ENCODE results near the gene LAMA5.
"Not testable (repeated sequence)": the region's sequence is repeated elsewhere in the genome, so short reads cannot be mapped to it uniquely, and the experiment has no call there.

LAMA5 gene

DNA sequence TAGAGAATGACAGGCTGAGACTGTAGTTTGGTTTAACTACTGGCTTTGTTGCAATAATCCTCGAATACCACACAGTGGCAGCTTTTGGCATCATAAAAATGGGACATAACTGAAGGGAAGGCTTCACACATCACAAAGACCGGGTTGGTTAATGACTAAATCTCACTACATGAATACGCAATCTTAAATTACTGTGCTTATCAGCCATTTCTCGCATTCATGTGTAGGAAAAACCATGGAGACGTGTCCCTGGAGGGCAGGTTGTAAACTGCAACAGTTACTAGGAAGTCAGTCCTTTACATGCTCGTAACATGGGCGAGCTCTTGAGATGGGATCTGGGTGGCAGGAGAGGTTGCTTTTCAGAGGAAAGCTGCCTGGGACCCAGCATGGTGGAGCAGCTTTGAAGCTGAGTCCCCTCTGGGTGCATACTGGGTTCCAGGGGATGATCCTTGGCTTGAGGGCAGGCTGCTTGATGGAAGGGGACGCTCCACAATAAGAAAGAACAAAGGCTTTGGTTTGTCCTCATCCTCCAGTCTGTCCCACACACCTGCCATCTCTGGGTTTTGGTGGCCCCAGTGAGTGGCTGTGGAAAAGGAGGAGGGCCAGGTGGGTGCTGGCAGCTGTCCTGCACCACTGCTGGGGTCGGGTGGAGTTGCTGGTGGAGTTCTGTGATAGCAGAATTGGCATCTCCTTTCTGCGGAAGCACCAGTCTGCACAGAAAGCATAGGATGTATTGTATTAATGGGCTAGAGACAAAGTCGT lies 21.9 kb upstream of the LAMA5 start:
- DNase-seq, result no peak

DNA sequence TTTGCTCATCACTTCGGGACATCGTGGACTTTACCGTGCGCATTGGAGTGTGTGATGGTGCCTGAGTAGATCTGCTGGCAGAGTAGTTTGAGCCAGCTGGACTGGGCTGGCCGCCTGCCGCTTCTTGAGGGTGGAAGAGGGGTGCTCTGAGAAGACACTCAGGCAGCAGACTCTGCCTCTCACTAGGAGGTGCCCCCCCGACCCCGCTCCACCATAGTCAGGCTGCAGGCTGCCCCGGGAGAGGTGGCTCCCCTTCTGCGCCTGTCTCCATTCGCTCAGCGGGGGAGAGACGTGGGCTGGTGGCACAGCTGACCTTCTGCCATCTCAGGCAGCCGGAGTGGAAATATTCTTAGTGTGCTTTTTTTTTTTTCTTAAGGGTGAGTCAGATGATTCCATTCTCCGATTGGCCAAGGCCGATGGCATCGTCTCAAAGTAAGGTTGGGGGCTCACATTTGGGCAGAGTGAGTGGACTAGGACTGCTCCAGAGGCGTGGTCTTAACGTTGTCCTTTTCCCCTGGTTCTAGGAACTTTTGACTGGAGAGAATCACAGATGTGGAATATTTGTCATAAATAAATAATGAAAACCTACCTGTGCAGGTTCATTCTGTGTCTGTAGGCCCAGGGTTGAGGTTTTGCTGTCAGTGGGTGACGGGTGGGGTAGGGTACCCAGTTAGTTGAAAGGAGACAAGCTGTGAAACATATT lies 21.0 kb upstream of the LAMA5 start:
- DNase-seq, result no peak

DNA sequence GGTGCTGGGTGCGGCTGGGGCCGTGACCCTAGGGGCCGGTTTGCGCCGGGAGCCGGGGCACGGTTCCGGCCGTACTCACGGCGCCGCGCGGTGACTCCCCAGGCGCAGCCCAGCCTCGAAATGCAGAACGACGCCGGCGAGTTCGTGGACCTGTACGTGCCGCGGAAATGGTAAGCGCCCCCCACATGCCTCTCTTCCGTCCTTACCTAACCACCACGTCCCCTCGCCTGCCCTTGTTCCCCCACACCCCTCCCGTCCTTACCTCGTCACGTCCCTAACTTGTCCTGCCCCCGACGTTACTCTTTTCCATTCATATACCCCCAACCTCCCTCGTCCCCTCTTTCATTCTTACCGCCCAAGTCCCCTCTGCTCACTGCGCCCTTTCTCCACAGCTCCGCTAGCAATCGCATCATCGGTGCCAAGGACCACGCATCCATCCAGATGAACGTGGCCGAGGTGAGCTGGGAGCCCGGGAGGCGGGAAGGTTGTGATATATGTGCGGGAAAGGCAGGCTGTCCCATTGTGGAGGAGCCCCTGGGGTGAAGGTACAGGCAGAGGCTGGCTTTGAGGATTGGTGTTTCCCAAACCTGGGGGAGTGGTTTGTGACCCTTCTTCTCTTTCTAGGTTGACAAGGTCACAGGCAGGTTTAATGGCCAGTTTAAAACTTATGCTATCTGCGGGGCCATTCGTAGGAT lies 20.3 kb upstream of the LAMA5 start:
- DNase-seq, result no peak

DNA sequence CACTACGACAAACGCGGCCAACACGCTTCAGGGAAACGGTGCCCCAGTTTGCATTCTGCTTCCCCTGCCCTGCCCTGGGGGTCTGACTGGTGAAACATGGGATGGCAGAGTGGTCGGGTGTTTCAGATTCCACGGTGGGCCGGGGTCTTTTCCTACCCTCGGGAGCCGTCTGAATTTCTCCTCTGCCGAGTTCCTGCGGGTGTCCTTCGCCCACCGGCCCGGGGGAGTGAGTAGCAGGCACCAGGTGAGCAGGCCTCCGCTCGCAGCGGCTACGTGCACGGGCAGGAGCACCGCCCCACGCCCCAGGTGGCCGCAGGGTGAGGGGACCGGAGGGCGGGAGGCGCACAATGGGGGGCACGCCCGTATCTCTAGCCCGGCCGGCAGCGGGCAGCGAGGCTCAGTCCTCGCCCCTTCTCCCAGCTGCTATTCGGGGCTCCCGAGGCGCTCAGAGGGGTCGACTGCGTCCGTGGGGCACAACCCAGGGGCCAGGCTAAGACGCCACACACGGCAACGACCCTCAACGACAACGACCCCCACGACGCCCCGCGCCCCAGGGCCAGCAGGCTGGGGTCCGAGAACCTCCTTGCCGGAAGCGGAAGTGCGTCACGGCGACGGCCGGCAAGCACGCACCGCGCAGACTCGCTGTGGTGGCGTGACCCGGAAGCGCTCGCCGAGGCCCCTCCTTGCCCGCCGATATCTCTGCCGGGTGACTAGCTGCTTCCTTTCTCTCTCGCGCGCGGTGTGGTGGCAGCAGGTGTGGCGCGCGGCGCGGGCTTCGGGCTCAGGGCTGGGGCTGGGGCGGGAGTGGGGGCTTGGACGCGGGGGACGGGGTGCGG lies 19.5 kb upstream of the LAMA5 start, which contains the start of gene RPS21:
TSS of gene RPS21 (plus strand) at position 721 of the 836 bp plus-strand sequence. CDS start 236 bp downstream, outside the sequence.
- DNase-seq, result peak; percentile 73

DNA sequence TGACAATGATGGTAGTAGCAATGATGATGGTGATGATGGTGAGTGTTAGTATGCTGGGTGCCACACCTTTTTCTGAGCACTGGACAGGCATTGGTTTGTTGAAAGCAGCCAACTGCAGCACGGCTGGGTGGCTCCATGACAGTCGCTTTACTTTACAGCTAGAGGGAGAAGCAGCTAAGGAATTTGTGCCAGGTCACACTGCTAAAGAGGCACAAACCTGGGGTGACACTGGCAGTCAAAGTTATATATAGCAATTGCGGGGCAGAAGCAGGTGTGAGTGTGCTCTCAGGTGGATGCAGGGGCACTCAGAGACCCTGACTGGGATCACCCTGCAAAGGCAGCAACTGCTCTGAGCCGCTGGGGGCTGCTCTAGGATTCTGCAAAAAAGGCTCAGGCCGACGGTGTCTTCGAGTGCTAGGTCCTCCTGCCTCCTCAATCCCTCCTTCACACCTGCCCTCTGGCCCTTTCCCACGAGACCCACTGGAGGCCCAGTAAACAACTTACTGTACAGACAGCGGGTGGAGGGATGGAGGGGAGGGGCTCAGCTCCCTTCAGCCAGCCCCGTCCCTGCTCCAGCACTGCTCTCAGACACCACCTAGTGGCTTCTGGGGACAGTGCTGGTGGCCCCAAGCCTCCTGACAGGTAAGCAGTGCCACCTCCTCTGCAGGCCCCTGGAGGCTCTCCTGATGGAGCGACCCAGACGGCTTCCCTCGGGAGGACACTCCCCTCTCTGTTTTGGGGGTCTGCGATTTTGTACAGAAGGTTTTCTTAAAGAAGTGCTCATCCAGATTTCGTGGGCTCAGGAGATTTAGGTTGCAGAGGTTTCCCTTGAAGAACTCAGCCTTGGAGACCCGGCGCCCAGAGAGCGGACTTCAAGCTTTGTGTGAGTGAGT lies 15.4 kb upstream of the LAMA5 start:
- peak; percentile 46 for DNase-seq

DNA sequence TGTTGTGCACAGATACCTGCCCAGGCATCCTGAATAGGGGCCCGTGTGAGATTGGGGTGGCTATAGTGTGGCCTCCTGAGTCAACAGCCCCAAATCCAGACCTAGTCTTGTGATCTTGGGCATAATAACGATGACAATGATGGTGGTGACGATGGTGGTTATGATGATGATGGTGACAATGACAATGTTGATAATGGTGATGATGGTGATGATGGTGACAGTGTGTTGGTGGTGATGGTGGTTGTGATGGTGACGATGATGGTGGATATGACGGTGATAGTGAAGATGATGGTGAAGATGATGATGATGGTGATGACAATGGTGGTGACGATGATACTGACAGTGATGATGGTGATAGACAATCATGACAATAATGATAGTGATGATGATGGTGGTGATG lies 14.7 kb upstream of the LAMA5 start:
- DNase-seq, result no peak

DNA sequence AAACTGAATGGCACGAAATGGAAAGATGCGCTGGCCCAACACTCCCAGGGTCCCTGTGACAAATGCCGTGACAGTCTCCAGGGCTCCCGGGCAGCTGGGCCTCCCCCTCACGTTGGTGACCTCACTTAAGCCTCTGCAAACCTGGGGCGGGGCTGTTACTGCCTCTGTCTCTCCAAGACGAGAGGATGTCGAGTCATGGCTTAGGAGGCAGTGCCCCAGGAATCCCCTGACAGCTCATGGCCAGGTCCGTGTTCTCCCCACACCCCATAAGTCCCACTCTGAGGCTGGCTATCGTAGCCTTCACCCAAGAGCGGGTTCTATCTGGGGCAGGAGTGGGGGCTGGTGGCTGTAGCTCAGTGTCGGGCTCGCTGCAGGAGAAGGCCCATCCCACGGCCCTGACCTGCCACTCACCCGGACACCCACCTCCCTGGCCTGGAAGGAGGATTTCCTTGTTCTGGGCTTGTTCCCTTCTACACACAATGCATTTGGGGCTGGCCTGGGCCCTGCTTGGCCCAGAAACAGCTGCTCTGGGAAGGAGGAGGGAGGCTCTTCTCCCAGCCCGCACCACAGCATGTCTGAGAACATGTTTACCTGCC lies 14.2 kb upstream of the LAMA5 start:
- peak; percentile 86 for DNase-seq

DNA sequence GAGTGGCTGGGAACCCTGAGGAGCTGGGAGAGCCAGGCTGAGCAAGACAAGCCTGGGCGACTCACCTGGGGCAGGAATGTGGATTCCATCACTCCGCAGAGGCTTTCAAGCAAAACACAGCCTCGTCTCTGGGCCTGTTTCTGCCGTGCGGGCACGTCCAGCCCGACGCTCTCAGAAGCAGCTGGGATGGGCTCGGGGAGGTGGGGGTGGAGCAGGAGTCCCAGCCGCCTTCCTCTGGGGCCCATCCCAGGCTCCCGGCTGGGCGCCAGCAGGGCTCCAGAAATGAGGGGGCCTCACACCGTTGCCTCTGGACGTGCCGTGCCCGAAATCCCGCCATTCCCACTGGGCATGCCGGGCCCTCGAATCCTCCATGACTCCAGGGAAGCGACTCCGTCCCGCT lies 11.1 kb upstream of the LAMA5 start:
- DNase-seq, result peak; percentile 44

DNA sequence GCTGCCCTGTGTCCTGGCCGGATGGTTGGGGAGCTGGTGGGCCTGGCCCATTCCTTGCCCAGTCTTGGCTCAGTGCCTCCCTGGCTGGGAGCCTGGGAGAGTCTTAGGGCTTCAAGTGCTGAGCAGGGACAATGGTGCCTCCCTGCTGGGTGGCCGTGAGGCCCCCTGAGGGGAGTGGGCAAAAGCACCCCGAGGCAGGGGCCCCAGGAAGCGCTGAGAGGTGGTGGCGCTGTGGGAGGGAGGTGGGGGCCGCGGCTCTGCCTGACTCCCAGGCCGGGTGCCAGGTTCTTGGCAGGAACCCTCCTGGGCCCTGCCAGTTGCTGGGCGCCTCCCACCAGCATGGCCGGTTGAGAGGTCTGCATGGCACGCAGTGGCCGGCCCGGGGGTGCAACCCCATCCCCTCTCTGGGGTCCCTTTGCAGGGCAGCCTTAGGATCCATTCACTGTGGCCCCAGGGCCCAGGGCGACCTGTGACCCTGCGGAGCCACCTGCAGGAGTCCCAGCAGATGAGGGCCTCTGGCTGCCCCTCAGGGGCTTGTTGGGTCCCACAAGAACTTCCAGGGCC lies 10.6 kb upstream of the LAMA5 start:
- no peak for DNase-seq

DNA sequence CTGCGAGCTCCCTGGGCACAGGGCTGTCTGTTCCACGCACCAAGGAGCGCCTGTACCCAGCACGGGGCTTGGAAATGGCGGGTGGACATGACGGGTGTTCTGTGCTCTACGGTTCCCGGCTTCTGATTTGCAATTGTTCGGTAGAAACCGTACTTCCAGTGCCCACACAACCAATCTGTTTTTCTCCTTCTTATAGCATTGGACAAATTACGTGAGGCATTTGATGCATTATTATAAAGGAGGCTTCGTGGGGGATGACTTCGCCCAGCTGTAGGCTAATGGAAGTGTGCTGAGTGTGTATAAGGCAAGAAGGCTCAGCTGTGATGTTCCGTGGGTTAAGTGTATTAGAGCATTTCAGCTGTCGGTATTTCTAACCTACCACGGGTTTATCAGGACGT lies 10.0 kb upstream of the LAMA5 start:
- DNase-seq, result no peak

DNA sequence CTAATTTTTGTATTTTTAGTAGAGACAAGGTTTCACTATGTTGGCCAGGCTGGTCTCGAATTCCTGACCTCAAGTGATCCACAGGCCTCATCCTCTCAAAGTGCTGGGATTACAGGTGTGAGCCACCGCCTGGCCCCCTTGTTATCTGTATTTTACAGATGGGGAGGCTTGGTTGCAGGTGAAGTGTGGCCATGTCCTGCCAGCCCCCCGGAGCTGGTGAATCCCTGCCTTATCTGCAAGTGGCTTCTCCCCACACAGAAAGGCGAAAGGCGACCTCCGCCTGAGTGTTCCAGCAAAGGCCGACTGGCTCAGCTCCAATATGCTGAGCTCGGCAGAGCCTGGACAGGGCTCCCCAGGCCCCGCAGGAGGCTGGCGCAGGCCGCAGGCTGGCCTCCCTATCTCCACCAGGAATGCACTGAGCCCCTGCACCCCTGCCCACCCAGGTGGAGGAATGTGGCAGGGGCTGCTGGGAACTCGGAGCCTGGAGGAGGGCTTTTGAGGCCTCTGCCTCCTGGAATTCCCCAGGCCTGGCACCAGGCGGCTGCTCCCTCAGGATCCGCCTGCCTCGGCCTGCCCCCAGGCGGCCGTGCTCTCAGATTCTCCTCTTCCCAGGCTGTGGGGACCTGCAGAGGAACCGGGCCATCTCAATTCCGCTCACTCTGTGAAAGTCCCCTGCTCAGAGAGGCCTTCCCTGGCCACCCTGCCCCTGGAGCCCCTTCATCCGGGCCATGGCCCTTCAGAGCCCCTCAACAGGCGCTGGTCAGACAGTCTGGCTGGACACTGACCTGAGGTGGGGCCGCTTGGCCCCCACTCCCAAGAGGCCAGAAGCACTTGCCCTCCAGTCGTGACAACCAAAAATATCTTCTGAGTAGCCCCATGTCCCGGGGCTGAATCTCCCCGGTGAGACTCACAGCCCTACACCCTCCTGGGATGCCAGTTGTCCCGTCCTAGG lies 9.3 kb upstream of the LAMA5 start:
- peak; percentile 92 for DNase-seq

DNA sequence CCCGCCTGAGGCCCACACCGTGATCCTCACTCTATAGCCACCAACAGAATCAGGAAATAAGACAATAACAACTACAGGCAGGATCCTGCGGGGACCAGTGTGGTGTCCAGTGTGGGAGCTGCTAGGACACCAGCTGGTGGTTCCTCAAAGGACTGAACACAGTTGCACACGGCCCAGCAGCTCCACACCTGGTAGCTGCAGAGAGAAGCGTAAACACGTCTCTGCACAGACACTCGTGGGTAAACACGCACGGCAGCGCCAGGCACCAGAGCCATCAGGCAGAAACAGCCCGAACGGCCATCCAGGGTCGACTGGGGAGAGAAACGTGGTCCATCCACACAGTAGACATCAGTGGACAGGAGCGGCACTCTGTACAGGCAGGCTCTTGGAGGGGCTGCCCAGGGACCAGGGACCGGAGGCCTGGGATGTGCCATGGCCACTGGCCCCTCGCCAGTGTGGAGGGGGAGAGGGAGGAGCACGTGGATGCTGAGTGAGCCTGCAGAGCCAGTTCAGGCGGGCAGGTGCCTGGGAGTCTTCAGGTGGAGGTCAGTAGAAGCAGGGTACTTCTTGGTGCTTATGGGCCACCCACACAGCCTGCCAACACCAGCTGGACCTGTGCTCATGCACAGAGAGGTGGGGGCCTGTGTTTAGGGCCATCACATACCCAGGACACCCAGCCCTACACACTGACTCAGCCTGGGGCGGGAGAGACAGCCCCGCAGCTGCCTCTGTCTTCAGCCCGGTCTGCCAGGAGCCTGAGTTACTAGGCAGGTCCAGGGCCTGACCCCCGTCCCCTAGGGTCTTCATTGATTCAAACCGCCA lies 7.4 kb upstream of the LAMA5 start:
- DNase-seq, result no peak

DNA sequence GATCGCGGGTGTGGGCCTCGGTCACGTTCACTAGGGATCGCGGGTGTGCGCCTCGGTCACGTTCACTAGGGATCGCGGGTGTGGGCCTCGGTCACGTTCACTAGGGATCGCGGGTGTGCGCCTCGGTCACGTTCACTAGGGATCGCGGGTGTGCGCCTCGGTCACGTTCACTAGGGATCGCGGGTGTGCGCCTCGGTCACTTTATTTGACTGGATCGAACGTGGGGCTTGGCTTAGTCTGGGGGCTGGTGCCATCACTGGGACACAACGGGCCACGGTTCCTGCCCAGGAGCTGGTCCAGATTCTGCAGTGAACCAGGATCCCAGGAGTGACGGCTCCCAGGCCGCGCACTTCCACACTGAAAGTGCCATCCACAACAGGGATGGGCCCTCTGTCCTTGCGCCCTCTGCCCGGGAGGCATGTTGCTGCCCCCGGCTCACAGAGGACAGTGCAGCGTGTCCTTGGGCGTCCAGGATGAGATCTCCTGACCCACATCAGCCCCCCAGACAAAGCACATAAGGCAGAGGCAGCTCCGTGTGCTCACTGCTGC lies 6.6 kb upstream of the LAMA5 start:
- not testable (repeated sequence) for DNase-seq

DNA sequence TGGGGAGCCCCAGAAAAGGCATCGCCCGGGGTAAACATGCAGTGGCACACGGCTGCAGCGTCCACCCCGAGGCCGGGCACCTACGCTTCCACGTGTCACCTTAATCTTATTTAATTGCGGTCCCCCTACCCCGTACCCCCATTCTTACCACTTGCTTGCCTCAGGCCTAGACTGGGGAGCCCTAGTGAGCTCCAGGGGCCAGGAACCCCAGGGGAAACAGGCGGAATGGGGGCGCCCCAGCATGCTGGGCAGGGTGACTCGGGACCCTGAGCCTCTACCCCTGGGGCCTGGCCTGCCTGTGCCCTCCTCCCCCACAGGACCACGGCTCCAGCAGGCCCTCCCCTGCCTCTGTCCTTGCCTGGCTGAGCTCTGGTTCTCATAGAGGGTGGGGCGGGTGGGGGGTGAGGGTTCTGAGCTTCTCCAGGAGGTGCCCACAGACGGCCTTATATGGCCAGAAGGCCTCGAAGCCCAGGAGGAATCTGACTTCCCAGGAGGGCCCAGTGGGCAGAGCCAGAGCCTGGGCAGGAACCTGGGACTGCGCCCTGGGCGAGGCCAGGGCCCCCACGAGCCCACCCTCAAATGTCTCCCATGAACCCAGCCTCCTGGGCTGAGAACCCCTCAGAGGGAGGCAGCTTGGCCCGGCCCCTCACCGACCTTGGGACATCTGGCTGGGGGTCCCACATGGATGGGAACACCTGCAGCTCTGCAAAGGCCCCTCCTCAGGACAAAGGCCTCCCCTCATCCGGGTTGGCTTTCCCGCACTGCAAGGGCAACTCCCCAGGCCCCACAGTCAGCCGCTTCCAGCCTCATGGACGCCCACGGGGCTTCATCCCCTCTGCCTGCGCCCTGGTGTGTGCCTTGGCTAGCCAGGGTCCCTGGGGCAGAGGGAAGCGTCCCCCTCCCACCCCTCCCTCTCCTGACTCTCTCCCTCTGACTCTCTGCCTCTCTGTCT lies 5.2 kb upstream of the LAMA5 start:
- peak; percentile 62 for DNase-seq

DNA sequence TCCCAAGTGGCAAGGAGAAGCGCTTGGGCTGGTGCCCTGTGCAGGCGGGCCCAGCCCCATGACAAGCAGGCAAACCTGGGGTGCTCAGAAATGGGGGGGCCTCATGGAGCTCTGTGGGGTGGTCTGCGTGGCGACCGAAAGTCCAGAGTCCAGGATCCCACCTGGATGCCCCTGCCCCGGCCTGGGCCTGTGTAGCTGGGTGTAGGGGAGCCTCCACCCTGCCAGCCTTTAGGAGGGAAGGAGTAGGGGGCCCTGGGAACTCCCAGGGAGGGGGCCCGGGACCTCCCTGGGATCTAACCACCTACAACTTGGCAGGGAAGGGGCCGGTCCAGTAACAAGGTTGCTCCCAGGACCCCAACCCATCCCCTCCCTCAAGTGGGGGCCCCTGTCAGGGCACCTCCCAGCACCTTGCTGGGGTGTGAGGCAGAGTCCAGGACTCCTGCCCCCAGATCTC lies 4.5 kb upstream of the LAMA5 start:
- DNase-seq, result no peak

DNA sequence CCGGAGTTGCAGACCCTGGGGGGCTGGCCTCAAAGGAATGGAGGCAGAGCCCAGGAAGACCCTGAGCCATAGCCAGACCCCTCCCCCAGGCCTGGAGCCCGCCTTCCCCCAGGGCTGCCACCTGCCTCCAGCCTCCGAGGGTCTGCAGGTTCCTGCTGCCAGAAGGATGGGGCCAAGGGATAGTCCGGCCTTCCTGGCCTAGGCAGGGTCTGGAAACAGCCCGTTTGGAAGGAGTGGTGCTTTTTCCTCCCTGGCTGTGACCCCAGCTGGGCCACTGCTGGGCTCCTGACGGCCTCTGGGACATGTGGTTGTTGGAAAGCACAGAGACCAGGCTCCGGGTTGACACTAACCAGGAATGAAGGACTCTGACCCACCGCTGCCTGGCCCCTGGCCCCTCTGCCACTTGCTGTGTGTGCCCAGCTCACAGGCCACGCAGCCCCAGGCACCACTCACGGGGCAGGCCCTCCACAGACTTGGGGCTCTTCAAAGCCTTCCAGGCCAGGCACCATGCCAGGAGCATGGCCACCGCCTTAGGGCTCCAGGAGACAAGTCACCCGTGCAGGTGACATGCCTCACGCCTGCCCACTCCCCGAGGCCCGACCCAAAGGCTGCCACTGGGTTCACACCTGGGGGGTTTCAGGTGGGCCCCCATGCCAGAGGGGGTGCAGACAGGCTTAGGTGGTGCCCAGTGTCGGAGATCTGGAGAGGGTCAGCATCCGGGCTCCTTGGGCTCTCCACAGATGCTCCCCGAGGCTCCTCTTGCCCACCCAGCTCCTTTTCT lies 3.9 kb upstream of the LAMA5 start:
- DNase-seq, result no peak
